ENCODE data around the gene SOD2. TPM values are rescaled to one million over a fixed set of nuclear protein-coding genes. Genes with fewer than 3 reads are reported as not detected.
A peak's percentile ranks its signal among the peaks of the same experiment; 100 is the strongest.
"Not testable (repeated sequence)": the region's sequence is repeated elsewhere in the genome, so short reads cannot be mapped to it uniquely, and the experiment has no call there.

Gene SOD2
- polyA plus RNA-seq, 1 of the 3 experiments (the other 2 are of a cell fraction), result 26.8 TPM

GRCh38 chr6:159712389-159712788 lies 19.3 kb upstream of the SOD2 start:
- H3K9ac ChIP-seq; DNase-seq; H3K79me2 ChIP-seq (ENCODE audit: insufficient read depth); H3K9me2 ChIP-seq; POLR2A ChIA-PET; H3K4me3 ChIP-seq (ENCODE audit: low read depth in 2 of 2, low read length in 1 of 2); H2AFZ ChIP-seq (ENCODE audit: low read depth); H3K9me3 ChIP-seq; H3F3A ChIP-seq (replicated peaks; ENCODE audit: insufficient read depth); H3K27ac ChIP-seq (ENCODE audit: low read depth in 2 of 2, low read length in 1 of 2); H3K4me1 ChIP-seq (ENCODE audit: control insufficient read depth in 1 of 2, insufficient read depth in 2 of 2, low read depth in 1 of 2, low read length in 1 of 2); H4K20me1 ChIP-seq (ENCODE audit: insufficient read depth); H3K4me2 ChIP-seq; H3K27me3 ChIP-seq (ENCODE audit: insufficient read depth): not testable (repeated sequence)
- H3K36me3 ChIP-seq (replicated peaks in 1 of 2; ENCODE audit: control insufficient read depth in 1 of 2, insufficient read depth in 2 of 2, low read length in 1 of 2), result peaks cover 0 to 11% of the 10 kb centered on the region in 2 experiments
- 90% methylated on average over 3 of the region's 3 CpGs for WGBS (ENCODE audit: low lambda C conversion rate)
- CTCF ChIA-PET, result interaction anchor here (1.0 kb wide), 1 partner anchor 15 kb away, joined by 3 read pairs; no protein-coding TSS in a partner anchor

- POLR2A ChIA-PET, result interaction anchor here (0.6 to 0.8 kb wide), 2 partner anchors 9 to 10 kb away, joined by 3 read pairs; no protein-coding TSS in a partner anchor
- CTCF ChIA-PET, result interaction anchor here (0.7 to 0.9 kb wide), 2 partner anchors 10 to 20 kb away, joined by 3 to 4 read pairs; no protein-coding TSS in a partner anchor
- not testable (repeated sequence) for H3K79me2 ChIP-seq (ENCODE audit: insufficient read depth); H3K9me3 ChIP-seq; H3K9me2 ChIP-seq; H3K27ac ChIP-seq (ENCODE audit: low read depth in 2 of 2, low read length in 1 of 2); H3K9ac ChIP-seq; H2AFZ ChIP-seq (ENCODE audit: low read depth); H3F3A ChIP-seq (replicated peaks; ENCODE audit: insufficient read depth); DNase-seq; H3K36me3 ChIP-seq (replicated peaks in 1 of 2; ENCODE audit: control insufficient read depth in 1 of 2, insufficient read depth in 2 of 2, low read length in 1 of 2); H3K4me1 ChIP-seq (ENCODE audit: control insufficient read depth in 1 of 2, insufficient read depth in 2 of 2, low read depth in 1 of 2, low read length in 1 of 2); H3K27me3 ChIP-seq (ENCODE audit: insufficient read depth); H3K4me2 ChIP-seq; H3K4me3 ChIP-seq (ENCODE audit: low read depth in 2 of 2, low read length in 1 of 2); H4K20me1 ChIP-seq (ENCODE audit: insufficient read depth)
- WGBS (ENCODE audit: low lambda C conversion rate), result 82% methylated on average over 4 of the region's 4 CpGs
These were observed 17.6 kb upstream of the SOD2 start for GRCh38 chr6:159710603-159711002.

GRCh38 chr6:159701413-159701999 lies 8.5 kb upstream of the SOD2 start:
- DNase-seq, result no peak
- CTCF ChIA-PET, result interaction anchor here (2.5 kb wide), 1 partner anchor 19 kb away, joined by 6 read pairs; no protein-coding TSS in a partner anchor
- Histone ChIP-seq H3K9me2 (no peaks in the 10 kb centered on the region), H3K79me2 (ENCODE audit: insufficient read depth) (peaks cover 13% of the 10 kb centered on the region; the same call in 1 of the 2 replicates), H3K4me2 (0 out of 2 replicates have a peak overlapping the region, but pooled peaks have one; percentile 4), H4K20me1 (ENCODE audit: insufficient read depth) (no peaks in the 10 kb centered on the region), H3F3A (replicated peaks; ENCODE audit: insufficient read depth) (peaks cover 21% of the 10 kb centered on the region), H3K36me3 (replicated peaks in 1 of 2; ENCODE audit: control insufficient read depth in 1 of 2, insufficient read depth in 2 of 2, low read length in 1 of 2) (no peaks in the 10 kb centered on the region), H3K9ac (no peak overlapping the region; the same call in 1 of the 2 replicates), H3K27me3 (ENCODE audit: insufficient read depth) (no peaks in the 10 kb centered on the region), H3K4me3 (ENCODE audit: low read depth in 2 of 2, low read length in 1 of 2) (no peak overlapping the region), H3K9me3 (no peaks in the 10 kb centered on the region), H2AFZ (ENCODE audit: low read depth) (no peak overlapping the region), H3K4me1 (ENCODE audit: control insufficient read depth in 1 of 2, insufficient read depth in 2 of 2, low read depth in 1 of 2, low read length in 1 of 2) (peaks cover 0 to 12% of the 10 kb centered on the region in 2 experiments; a peak in 2 of 4 replicates), H3K27ac (ENCODE audit: low read depth in 2 of 2, low read length in 1 of 2) (peak overlapping the region in 1 of 2 experiments; percentile 72; a peak in 2 of 4 replicates)
- TF ChIP-seq MEF2A (IDR thresholded peaks at IDR 0.05; ENCODE audit: borderline replicate concordance, low read depth) (peak; percentile 52; the same call in 1 of the 2 replicates), TCF12 (IDR thresholded peaks at IDR 0.05) (peak; percentile 41; the same call in 1 of the 2 replicates), FOSL2 (IDR thresholded peaks at IDR 0.05; ENCODE audit: borderline replicate concordance, low read depth) (peak; percentile 87), ZBTB33 (IDR thresholded peaks at IDR 0.05; ENCODE audit: borderline replicate concordance, low read depth) (no peak), RFX5 (IDR thresholded peaks at IDR 0.05; ENCODE audit: low read length) (no peak), POLR2AphosphoS5 (IDR thresholded peaks at IDR 0.05; ENCODE audit: low read depth, low read length) (no peak), JUND (IDR thresholded peaks at IDR 0.05) (peak; percentile 76), IRF3 (IDR thresholded peaks at IDR 0.05; ENCODE audit: low read depth, low read length) (no peak), EP300 (IDR thresholded peaks at IDR 0.05; ENCODE audit: borderline replicate concordance in 1 of 2, low read depth in 1 of 2, low read length in 1 of 2) (peak in 1 of 2 experiments; percentile 10; a peak in 1 of 4 replicates)
- POLR2A ChIA-PET, result no interaction called here
- WGBS (ENCODE audit: low lambda C conversion rate), result 67% methylated on average over 7 of the region's 7 CpGs
